ENCODE data around the gene METTL25. TPM values are rescaled to one million over a fixed set of nuclear protein-coding genes. Genes with fewer than 3 reads are reported as not detected.

Gene METTL25
- total RNA-seq, 6 donors from 2014 or later: 12.6 to 18.5 (median 14.6) TPM

DNA sequence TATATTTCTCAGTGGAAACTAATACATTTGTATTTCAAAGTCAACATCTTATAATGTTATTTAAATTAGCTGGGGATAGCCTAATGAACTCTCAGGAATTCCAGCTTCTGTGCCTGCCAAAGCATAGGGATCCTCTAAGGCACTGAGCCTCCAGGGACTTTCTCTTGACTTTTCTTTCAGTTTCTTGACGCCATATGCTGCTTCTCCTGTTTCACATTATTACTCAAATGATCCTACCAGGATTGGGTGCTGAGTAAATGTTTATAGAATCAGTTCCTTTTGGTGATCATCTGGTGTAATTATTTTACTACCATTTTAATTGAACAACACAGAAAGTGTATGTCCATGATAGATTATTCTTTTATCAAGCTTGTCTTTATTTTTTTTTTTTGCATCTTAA, 7.9 kb downstream of the METTL25 start:
- H3K4me1 ChIP-seq: peaks cover 0 to 5% (median 0%) of the 10 kb centered on the region in 4 donors
- 54 to 70% methylated on average over 1 of the region's 1 CpG for whole genome bisulfite sequencing, 2 donors
- TF ChIP-seq POLR2A (IDR thresholded peaks at IDR 0.05) (no peak), EP300 (IDR thresholded peaks at IDR 0.05) (no peak), POLR2AphosphoS5 (IDR thresholded peaks at IDR 0.05) (no peak)
- TF ChIP-seq, protein P1, sequence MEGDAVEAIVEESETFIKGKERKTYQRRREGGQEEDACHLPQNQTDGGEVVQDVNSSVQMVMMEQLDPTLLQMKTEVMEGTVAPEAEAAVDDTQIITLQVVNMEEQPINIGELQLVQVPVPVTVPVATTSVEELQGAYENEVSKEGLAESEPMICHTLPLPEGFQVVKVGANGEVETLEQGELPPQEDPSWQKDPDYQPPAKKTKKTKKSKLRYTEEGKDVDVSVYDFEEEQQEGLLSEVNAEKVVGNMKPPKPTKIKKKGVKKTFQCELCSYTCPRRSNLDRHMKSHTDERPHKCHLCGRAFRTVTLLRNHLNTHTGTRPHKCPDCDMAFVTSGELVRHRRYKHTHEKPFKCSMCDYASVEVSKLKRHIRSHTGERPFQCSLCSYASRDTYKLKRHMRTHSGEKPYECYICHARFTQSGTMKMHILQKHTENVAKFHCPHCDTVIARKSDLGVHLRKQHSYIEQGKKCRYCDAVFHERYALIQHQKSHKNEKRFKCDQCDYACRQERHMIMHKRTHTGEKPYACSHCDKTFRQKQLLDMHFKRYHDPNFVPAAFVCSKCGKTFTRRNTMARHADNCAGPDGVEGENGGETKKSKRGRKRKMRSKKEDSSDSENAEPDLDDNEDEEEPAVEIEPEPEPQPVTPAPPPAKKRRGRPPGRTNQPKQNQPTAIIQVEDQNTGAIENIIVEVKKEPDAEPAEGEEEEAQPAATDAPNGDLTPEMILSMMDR (IDR thresholded peaks at IDR 0.05): no peak
- ATAC-seq (ENCODE audit: low FRiP score in 2 of 2) (no peak), DNase-seq (no peak)
- H3K27ac ChIP-seq: no peak overlapping the region
- H3K27me3 ChIP-seq: no peaks in the 10 kb centered on the region
- no peak overlapping the region for H3K4me3 ChIP-seq
- H3K9me3 ChIP-seq: no peaks in the 10 kb centered on the region
- peaks cover 0 to 3% (median 0%) of the 10 kb centered on the region in 4 donors for H3K36me3 ChIP-seq

DNA sequence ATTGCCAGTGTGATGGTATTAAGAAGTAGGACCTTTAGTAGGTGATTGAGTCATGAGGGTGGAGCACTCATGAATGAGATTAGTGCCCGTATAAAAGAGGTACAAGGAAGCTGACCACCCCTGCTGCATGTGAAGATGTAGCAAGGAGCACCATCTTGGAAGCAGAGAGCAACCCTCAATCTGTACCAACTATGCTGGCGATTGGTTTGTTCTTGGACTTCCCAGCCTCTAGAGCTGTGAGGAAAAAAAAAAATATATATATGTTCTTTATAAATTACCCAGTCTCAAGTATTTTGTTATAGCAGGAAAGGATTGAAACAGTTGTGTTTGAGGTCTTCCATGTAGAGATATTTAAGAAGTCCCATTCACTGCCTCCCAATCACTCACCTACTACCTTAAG, 16.9 kb downstream of the METTL25 start:
- TF ChIP-seq POLR2A (IDR thresholded peaks at IDR 0.05) (no peak), POLR2AphosphoS5 (IDR thresholded peaks at IDR 0.05) (no peak), EP300 (IDR thresholded peaks at IDR 0.05) (no peak)
- TF ChIP-seq, protein P1 (IDR thresholded peaks at IDR 0.05): no peak
- H3K4me1 ChIP-seq: no peaks in the 10 kb centered on the region
- 85 to 100% methylated on average over 2 of the region's 2 CpGs for WGBS, 2 donors
- peaks cover 0 to 5% (median 0%) of the 10 kb centered on the region in 4 donors for H3K9me3 ChIP-seq
- H3K4me3 ChIP-seq: no peak overlapping the region
- peaks cover 0 to 10% (median 4%) of the 10 kb centered on the region in 4 donors for H3K36me3 ChIP-seq
- ATAC-seq (ENCODE audit: low FRiP score in 2 of 2) (no peak), DNase-seq (no peak)
- no peak overlapping the region for H3K27ac ChIP-seq
- no peaks in the 10 kb centered on the region for H3K27me3 ChIP-seq

DNA sequence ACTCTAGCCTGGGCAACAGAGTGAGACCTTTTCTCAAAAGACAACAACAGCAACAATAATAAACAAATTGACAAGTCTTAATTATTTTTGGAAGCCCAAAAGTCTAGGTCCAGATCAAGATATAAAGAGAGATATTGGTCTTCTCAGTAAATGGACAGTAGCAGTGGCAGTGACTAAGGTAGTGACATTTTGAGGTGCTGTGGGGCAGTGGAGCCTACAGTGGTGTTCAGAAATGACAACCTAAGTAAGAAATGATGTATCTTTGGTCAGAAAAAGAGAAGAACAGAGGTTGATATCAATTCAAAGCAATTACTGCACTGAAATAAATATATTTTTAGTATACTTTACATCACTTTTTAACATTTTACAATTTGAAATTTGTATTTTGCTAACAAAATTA, 20.7 kb downstream of the METTL25 start:
- ATAC-seq (ENCODE audit: low FRiP score in 2 of 2) (no peak), DNase-seq (no peak)
- Histone ChIP-seq H3K4me3 (no peak overlapping the region), H3K27ac (no peak overlapping the region), H3K9me3 (peaks cover 0 to 3% (median 0%) of the 10 kb centered on the region in 4 donors), H3K36me3 (peaks cover 0 to 4% (median 2%) of the 10 kb centered on the region in 4 donors), H3K4me1 (no peaks in the 10 kb centered on the region), H3K27me3 (no peaks in the 10 kb centered on the region)
- TF ChIP-seq POLR2A (IDR thresholded peaks at IDR 0.05) (no peak), EP300 (IDR thresholded peaks at IDR 0.05) (no peak), POLR2AphosphoS5 (IDR thresholded peaks at IDR 0.05) (no peak)
- TF ChIP-seq, protein P1 (IDR thresholded peaks at IDR 0.05): no peak

DNA sequence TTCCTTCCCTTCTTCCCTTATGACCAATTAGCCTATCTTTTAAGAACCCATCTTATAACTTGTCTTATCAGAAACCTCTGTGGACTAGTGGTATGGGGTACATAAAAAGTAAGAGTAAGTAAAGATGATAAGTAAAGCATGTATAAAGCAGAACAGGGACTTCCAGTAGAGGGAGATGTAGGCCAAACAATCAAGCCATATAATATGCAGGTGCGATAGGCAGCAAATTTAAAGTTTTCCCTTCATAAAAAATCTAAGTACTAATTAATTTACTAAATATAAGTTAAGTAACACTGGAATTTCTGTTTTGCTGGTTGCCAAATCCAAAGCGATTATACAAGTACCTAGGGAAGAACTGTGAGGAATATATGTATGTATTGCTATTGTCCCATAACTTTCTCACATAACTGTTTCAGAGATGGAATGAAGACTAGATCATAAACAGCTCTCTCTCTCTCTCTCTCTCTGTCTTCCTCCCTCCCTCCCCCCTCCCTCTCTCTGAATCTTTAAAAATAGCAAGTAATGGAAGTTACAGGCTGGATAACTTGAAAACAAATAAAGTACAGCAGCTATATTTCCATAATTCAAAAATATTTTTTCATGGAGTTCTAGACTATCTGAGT, 25.7 kb downstream of the METTL25 start:
- Histone ChIP-seq H3K27me3 (no peaks in the 10 kb centered on the region), H3K27ac (no peak overlapping the region), H3K36me3 (peaks cover 0 to 10% (median 0%) of the 10 kb centered on the region in 4 donors), H3K9me3 (no peaks in the 10 kb centered on the region), H3K4me1 (no peaks in the 10 kb centered on the region), H3K4me3 (no peak overlapping the region)
- ATAC-seq (ENCODE audit: low FRiP score in 2 of 2): no peak
- 69 to 70% methylated on average over 2 of the region's 2 CpGs for WGBS, 2 donors
- DNase-seq: no peak
- TF ChIP-seq EP300 (IDR thresholded peaks at IDR 0.05) (no peak), POLR2AphosphoS5 (IDR thresholded peaks at IDR 0.05) (no peak), POLR2A (IDR thresholded peaks at IDR 0.05) (no peak)
- TF ChIP-seq, protein P1 (IDR thresholded peaks at IDR 0.05): peak in 2 of 6 experiments; percentile 11 to 21

DNA sequence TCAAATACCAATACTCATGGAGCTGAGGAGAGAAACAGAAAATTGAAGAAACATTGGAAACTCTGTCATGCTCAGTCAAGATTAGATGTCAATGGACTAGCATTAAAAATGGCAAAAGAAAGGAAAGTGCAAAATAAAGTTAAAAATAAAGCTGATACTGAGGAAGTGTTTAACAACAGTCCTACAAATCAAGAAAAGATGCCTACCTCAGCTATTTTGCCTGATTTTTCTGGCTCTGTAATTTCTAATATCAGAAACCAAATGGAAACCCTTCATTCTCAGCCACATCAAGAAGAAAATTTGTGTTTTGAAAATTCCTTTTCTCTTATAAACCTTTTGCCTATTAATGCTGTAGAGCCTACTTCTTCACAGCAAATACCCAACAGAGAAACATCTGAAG, 40.5 kb downstream of the METTL25 start:
- DNase-seq (no peak), ATAC-seq (ENCODE audit: low FRiP score in 2 of 2) (no peak)
- Histone ChIP-seq H3K27ac (no peak overlapping the region), H3K4me3 (no peak overlapping the region), H3K36me3 (peaks cover 0 to 10% (median 4%) of the 10 kb centered on the region in 4 donors), H3K27me3 (no peaks in the 10 kb centered on the region), H3K4me1 (no peaks in the 10 kb centered on the region), H3K9me3 (no peaks in the 10 kb centered on the region)
- TF ChIP-seq POLR2AphosphoS5 (IDR thresholded peaks at IDR 0.05) (no peak), POLR2A (IDR thresholded peaks at IDR 0.05) (no peak), EP300 (IDR thresholded peaks at IDR 0.05) (no peak)
- TF ChIP-seq, protein P1 (IDR thresholded peaks at IDR 0.05): no peak

Data from upper lobe of left lung (tissue), 6 donors.